ENCODE measurements around the gene FHAD1.

GRCh38 chr1:15323351-15323988, 76.4 kb downstream of the FHAD1 start:
- TF ChIP-seq HCFC1 (IDR thresholded peaks at IDR 0.05; ENCODE audit: low read depth, low read length) (no peak), BCL6 (CRISPR knock-in tag; IDR thresholded peaks at IDR 0.05) (no peak), MXI1 (IDR thresholded peaks at IDR 0.05; ENCODE audit: low read depth, low read length) (no peak), SREBF2 (CRISPR knock-in tag; IDR thresholded peaks at IDR 0.05) (no peak)
- TF ChIP-seq, protein P1, sequence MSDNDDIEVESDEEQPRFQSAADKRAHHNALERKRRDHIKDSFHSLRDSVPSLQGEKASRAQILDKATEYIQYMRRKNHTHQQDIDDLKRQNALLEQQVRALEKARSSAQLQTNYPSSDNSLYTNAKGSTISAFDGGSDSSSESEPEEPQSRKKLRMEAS (CRISPR knock-in tag; IDR thresholded peaks at IDR 0.05): no peak

Data from K562 (cell line).